H9 (cell line): ENCODE results near the gene SEMA4A. TPM values are rescaled to one million over a fixed set of nuclear protein-coding genes. Genes with fewer than 3 reads are reported as not detected.

Experiments
- DNase-seq: peaks from one replicate; pipeline ENCODE4 v3.0.0-alpha.2; 2017
- H2AFZ ChIP-seq: one replicate; pipeline ENCODE4 v1.6.1; 2013; ENCODE audit warnings: mild to moderate bottlenecking, low read length, control low read depth, moderate library complexity
- H2AK5ac ChIP-seq: 2 replicates; pipeline ENCODE4 v1.6.1; 2013; ENCODE audit warnings: low read length, control low read depth, mixed read lengths; ENCODE audit not compliant: insufficient read length
- H2BK120ac ChIP-seq: one replicate; pipeline ENCODE4 v1.6.1; 2013; ENCODE audit warnings: low read depth, mild to moderate bottlenecking, low read length, control low read depth, inconsistent platforms; ENCODE audit not compliant: poor library complexity, severe bottlenecking
- H2BK12ac ChIP-seq: 2 replicates; pipeline ENCODE4 v1.6.1; 2013; ENCODE audit warnings: low read length, control low read depth, mixed read lengths, low read depth; ENCODE audit not compliant: insufficient read length
- H2BK15ac ChIP-seq: 2 replicates; pipeline ENCODE4 v1.6.1; 2013; ENCODE audit warnings: low read depth, low read length, control low read depth
- H2BK20ac ChIP-seq: one replicate; pipeline ENCODE4 v1.6.1; 2013; ENCODE audit warnings: low read depth, mild to moderate bottlenecking, low read length, control low read depth, inconsistent platforms; ENCODE audit not compliant: poor library complexity, severe bottlenecking
- H2BK5ac ChIP-seq: 2 replicates; pipeline ENCODE4 v1.6.1; 2013; ENCODE audit warnings: low read length, control low read depth, mixed read lengths; ENCODE audit not compliant: insufficient read length
- H3K14ac ChIP-seq: 2 replicates; pipeline ENCODE4 v1.6.1; 2013; ENCODE audit warnings: low read length, control low read depth; ENCODE audit not compliant: insufficient read depth
- H3K18ac ChIP-seq: 2 replicates; pipeline ENCODE4 v1.6.1; 2013; ENCODE audit warnings: low read depth, mild to moderate bottlenecking, mixed read lengths, low read length, control low read depth; ENCODE audit not compliant: insufficient read length
- H3K23ac ChIP-seq: 2 replicates; pipeline ENCODE4 v1.6.1; 2013; ENCODE audit warnings: low read length, control low read depth, mixed read lengths, low read depth; ENCODE audit not compliant: insufficient read length
- H3K23me2 ChIP-seq: 2 replicates; pipeline ENCODE4 v1.6.1; 2013; ENCODE audit warnings: low read depth, mild to moderate bottlenecking, mixed read lengths, low read length, control low read depth; ENCODE audit not compliant: insufficient read length, poor library complexity, severe bottlenecking
- H3K27ac ChIP-seq: 2 replicates; pipeline ENCODE4 v1.5.1; 2013; ENCODE audit warnings: low read length, control low read depth, mixed read lengths, low read depth; ENCODE audit not compliant: insufficient read length
- H3K27me3 ChIP-seq: 2 replicates; pipeline ENCODE4 v1.6.1; 2013; ENCODE audit warnings: low read length, control low read depth, inconsistent platforms; ENCODE audit not compliant: insufficient read depth
- H3K4ac ChIP-seq: 2 replicates; pipeline ENCODE4 v1.6.1; 2013; ENCODE audit warnings: low read depth, mild to moderate bottlenecking, control low read depth, inconsistent platforms, low read length, moderate library complexity
- H3K4me1 ChIP-seq: 2 replicates; pipeline ENCODE4 v1.6.1; 2013; ENCODE audit warnings: low read length, control low read depth, inconsistent platforms; ENCODE audit not compliant: insufficient read depth
- H3K4me2 ChIP-seq: 2 replicates; pipeline ENCODE4 v1.6.1; 2013; ENCODE audit warnings: low read length, control low read depth, mixed read lengths; ENCODE audit not compliant: insufficient read length, insufficient read depth
- H3K56ac ChIP-seq: 2 replicates; pipeline ENCODE4 v1.6.1; 2013; ENCODE audit warnings: low read depth, mild to moderate bottlenecking, mixed read lengths, low read length, control low read depth; ENCODE audit not compliant: insufficient read length
- H3K79me1 ChIP-seq: 2 replicates; pipeline ENCODE4 v1.6.1; 2013; ENCODE audit warnings: low read depth, mild to moderate bottlenecking, moderate library complexity, low read length, control low read depth, inconsistent platforms; ENCODE audit not compliant: insufficient read depth, poor library complexity, severe bottlenecking
- H3K79me2 ChIP-seq: 2 replicates; pipeline ENCODE4 v1.6.1; 2013; ENCODE audit warnings: low read length, control low read depth, inconsistent platforms; ENCODE audit not compliant: insufficient read depth
- H3K9ac ChIP-seq: 2 replicates; pipeline ENCODE4 v1.6.1; 2013; ENCODE audit warnings: low read length, control low read depth, mixed read lengths; ENCODE audit not compliant: insufficient read length; ENCODE audit errors: extremely low read depth
- H3K9me3 ChIP-seq: one replicate; pipeline ENCODE4 v1.6.1; 2013; ENCODE audit warnings: low read depth, low read length, inconsistent platforms; ENCODE audit not compliant: control insufficient read depth
- H3T11ph ChIP-seq: one replicate; pipeline ENCODE4 v1.6.1; 2013; ENCODE audit warnings: mild to moderate bottlenecking, low read length, control low read depth, inconsistent platforms
- H4K20me1 ChIP-seq: one replicate; pipeline ENCODE4 v1.6.1; 2013; ENCODE audit not compliant: control insufficient read depth, insufficient read length, insufficient read depth
- H4K5ac ChIP-seq: 2 replicates; pipeline ENCODE4 v1.6.1; 2013; ENCODE audit warnings: low read depth, mild to moderate bottlenecking, mixed read lengths, low read length, control low read depth; ENCODE audit not compliant: insufficient read length
- H4K8ac ChIP-seq: replicated peaks from 2 replicates; pipeline ENCODE4 v1.6.1; 2013; ENCODE audit warnings: low read length, control low read depth, mixed read lengths, low read depth; ENCODE audit not compliant: insufficient read length
- H4K91ac ChIP-seq: 2 replicates; pipeline ENCODE4 v1.6.1; 2013; ENCODE audit warnings: low read depth, mild to moderate bottlenecking, moderate library complexity, mixed read lengths, low read length, control low read depth; ENCODE audit not compliant: insufficient read length
- H3K27ac Mint-ChIP-seq, 3 experiments: 2 replicates in 2 of 3; 3 replicates in 1 of 3; pipeline ENCODE4 v1.8.0; 2020 to 2021; ENCODE audit warnings: mixed read lengths in 3 of 3, mild to moderate bottlenecking in 1 of 3, moderate library complexity in 1 of 3
- H3K27me3 Mint-ChIP-seq: 2 replicates; pipeline ENCODE4 v1.8.0; 2021; ENCODE audit warnings: low read depth, mild to moderate bottlenecking, moderate library complexity, mixed read lengths
- H3K36me3 Mint-ChIP-seq, 3 experiments: 2 replicates in 2 of 3; 3 replicates in 1 of 3; pipeline ENCODE4 v1.8.0; 2020 to 2021; ENCODE audit warnings: low read depth in 3 of 3, mixed read lengths in 3 of 3; ENCODE audit not compliant: insufficient read depth in 1 of 3
- H3K4me1 Mint-ChIP-seq, 2 experiments: 2 replicates each; pipeline ENCODE4 v1.8.0; 2020; ENCODE audit warnings: mixed read lengths in 2 of 2
- H3K4me3 Mint-ChIP-seq, 2 experiments: 2 replicates in 1 of 2; 3 replicates in 1 of 2; pipeline ENCODE4 v1.8.0; 2020 to 2021; ENCODE audit warnings: mild to moderate bottlenecking in 2 of 2, mixed read lengths in 2 of 2, moderate library complexity in 1 of 2
- H3K9me3 Mint-ChIP-seq, 2 experiments: 2 replicates in 1 of 2; 3 replicates in 1 of 2; pipeline ENCODE4 v1.8.0; 2020; ENCODE audit warnings: mild to moderate bottlenecking in 2 of 2, mixed read lengths in 2 of 2, moderate library complexity in 1 of 2
- WGBS: extraction: QIAGEN DNeasy Blood & Tissue Kit; methylation state at CpG from one replicate; pipeline ENCODE4 v1.1.7; 2013; ENCODE audit warnings: missing lambda C conversion rate, low lambda C conversion rate, mixed read lengths; ENCODE audit not compliant: insufficient read length; ENCODE audit errors: extremely low coverage; 5-methylcytosine and 5-hydroxymethylcytosine counted together
- total RNA-seq: library from RNA; stranded (reverse); gene quantifications from 2 replicates; pipeline ENCODE4 v1.2.1, GENCODE V29; 2021
- TF ChIP-seq, protein P1 (sequence below): fragments of 200-600 bp; sonication (generic); conservative IDR thresholded peaks from 3 replicates; pipeline ENCODE4 v1.8.0; 2021; ENCODE audit warnings: antibody characterized with exemption, mild to moderate bottlenecking

The SEMA4A gene
- total RNA-seq, 1 experiment from 2014 or later = 11.1 TPM

DNA sequence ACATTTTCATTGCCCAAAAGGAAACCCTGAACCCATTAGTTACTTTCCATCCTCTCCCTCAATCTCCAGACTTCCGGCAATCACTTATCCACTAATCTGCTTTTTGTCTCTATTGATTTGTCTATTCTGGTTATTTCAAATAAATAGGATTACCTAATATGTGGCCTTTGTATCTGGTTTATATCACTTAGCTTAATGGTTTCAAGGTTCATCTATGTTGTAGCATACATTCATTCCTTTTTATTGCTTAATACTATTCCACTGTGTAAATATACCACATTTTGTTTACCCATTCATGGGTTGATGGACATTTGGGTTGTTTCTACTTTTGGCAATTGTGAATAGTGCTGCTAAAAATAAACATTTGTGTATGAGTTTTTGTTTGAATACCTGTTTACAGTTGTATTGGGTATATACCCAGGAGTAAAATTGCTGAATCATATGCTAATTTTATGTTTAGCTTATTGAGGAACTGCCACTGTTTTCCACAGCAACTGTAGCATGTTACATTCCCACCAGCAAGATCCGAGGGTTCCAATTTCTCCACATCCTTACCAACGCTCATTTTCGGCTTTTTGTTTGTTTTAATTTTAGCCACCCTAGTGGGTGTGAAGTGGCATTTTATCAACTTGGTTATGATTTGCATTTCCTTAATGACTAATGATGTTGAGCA lies 38.0 kb downstream of the SEMA4A start:
- Histone ChIP-seq H2BK20ac (no peak overlapping the region), H3K4me1 (peaks cover 10% of the 10 kb centered on the region; the same call in 1 of the 2 replicates), H4K5ac (no peak overlapping the region), H3K79me1 (peaks cover 10% of the 10 kb centered on the region), H3K4ac (no peak overlapping the region), H3K9ac (no peak overlapping the region), H2AFZ (no peak overlapping the region), H3K27ac (no peak overlapping the region), H4K20me1 (no peaks in the 10 kb centered on the region), H3K27me3 (no peaks in the 10 kb centered on the region), H4K8ac (no peak overlapping the region), H3K9me3 (peaks cover 6% of the 10 kb centered on the region), H2BK5ac (no peak overlapping the region), H3K56ac (no peak overlapping the region), H3K79me2 (peaks cover 13% of the 10 kb centered on the region; the same call in 1 of the 2 replicates), H3T11ph (no peak overlapping the region), H3K23ac (no peak overlapping the region), H2AK5ac (no peak overlapping the region), H2BK12ac (no peak overlapping the region), H3K23me2 (peaks cover 11% of the 10 kb centered on the region), H3K18ac (no peak overlapping the region), H3K4me2 (no peak overlapping the region), H2BK120ac (no peak overlapping the region), H4K91ac (no peak overlapping the region), H3K14ac (no peak overlapping the region), H2BK15ac (no peak overlapping the region)
- H3K4me3 Mint-ChIP-seq = no peak overlapping the region
- no CpG with 5 or more reads among the region's 4 CpGs for WGBS
- peaks cover 20 to 24% of the 10 kb centered on the region in 2 experiments for H3K9me3 Mint-ChIP-seq
- peaks cover 30 to 31% of the 10 kb centered on the region in 2 experiments for H3K4me1 Mint-ChIP-seq
- no peak overlapping the region for H3K27ac Mint-ChIP-seq
- H3K27me3 Mint-ChIP-seq = no peaks in the 10 kb centered on the region; the same call in 1 of the 2 replicates
- H3K36me3 Mint-ChIP-seq = peaks cover 5 to 35% (median 30%) of the 10 kb centered on the region in 3 experiments
- TF ChIP-seq, protein P1, sequence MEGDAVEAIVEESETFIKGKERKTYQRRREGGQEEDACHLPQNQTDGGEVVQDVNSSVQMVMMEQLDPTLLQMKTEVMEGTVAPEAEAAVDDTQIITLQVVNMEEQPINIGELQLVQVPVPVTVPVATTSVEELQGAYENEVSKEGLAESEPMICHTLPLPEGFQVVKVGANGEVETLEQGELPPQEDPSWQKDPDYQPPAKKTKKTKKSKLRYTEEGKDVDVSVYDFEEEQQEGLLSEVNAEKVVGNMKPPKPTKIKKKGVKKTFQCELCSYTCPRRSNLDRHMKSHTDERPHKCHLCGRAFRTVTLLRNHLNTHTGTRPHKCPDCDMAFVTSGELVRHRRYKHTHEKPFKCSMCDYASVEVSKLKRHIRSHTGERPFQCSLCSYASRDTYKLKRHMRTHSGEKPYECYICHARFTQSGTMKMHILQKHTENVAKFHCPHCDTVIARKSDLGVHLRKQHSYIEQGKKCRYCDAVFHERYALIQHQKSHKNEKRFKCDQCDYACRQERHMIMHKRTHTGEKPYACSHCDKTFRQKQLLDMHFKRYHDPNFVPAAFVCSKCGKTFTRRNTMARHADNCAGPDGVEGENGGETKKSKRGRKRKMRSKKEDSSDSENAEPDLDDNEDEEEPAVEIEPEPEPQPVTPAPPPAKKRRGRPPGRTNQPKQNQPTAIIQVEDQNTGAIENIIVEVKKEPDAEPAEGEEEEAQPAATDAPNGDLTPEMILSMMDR = no peak
- DNase-seq = no peak
